ENCODE data around the gene MGLL.

GRCh38 chr3:127670229-127670559, 152.1 kb downstream of the MGLL start:
- TF ChIP-seq POLR2AphosphoS5 (IDR thresholded peaks at IDR 0.05; ENCODE audit: low read depth, low read length) (no peak), POLR2A (IDR thresholded peaks at IDR 0.05; ENCODE audit: borderline replicate concordance, extremely low read depth, insufficient read depth, insufficient read length) (no peak), RAD21 (IDR thresholded peaks at IDR 0.05; ENCODE audit: low read depth) (no peak)
- TF ChIP-seq, protein P1, sequence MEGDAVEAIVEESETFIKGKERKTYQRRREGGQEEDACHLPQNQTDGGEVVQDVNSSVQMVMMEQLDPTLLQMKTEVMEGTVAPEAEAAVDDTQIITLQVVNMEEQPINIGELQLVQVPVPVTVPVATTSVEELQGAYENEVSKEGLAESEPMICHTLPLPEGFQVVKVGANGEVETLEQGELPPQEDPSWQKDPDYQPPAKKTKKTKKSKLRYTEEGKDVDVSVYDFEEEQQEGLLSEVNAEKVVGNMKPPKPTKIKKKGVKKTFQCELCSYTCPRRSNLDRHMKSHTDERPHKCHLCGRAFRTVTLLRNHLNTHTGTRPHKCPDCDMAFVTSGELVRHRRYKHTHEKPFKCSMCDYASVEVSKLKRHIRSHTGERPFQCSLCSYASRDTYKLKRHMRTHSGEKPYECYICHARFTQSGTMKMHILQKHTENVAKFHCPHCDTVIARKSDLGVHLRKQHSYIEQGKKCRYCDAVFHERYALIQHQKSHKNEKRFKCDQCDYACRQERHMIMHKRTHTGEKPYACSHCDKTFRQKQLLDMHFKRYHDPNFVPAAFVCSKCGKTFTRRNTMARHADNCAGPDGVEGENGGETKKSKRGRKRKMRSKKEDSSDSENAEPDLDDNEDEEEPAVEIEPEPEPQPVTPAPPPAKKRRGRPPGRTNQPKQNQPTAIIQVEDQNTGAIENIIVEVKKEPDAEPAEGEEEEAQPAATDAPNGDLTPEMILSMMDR (IDR thresholded peaks at IDR 0.05 in 2 of 3, conservative IDR thresholded peaks at IDR 0.05 in 1 of 3; ENCODE audit: borderline replicate concordance in 1 of 3, insufficient read depth in 1 of 3, low read depth in 2 of 3, low read length in 2 of 3): no peak
